Thoracic aorta (tissue), 2 donors: ENCODE data around the gene ACYP1. TPM values are rescaled to one million over a fixed set of nuclear protein-coding genes. Genes with fewer than 3 reads are reported as not detected.

Source experiments
- ATAC-seq: fragments of 150-250 bp; one replicate; pipeline ENCODE4 v1.8.0; 2017; ENCODE audit warnings: low read depth; ENCODE audit not compliant: insufficient number of reproducible peaks, low FRiP score
- DNase-seq: peaks from one replicate; pipeline ENCODE4 v3.0.0-alpha.2; 2020; ENCODE audit warnings: low spot score
- H3K27ac ChIP-seq, 2 donors: fragments of 200-600 bp; sonication (generic); 1 replicate in 1 of 2; 2 replicates in 1 of 2; pipeline ENCODE4 v1.5.1; 2016; ENCODE audit warnings: mild to moderate bottlenecking in 2 of 2, moderate library complexity in 2 of 2
- H3K27me3 ChIP-seq: fragments of 200-600 bp; sonication (generic); replicated peaks from 2 replicates; pipeline ENCODE4 v1.6.0; 2016; ENCODE audit warnings: mild to moderate bottlenecking; ENCODE audit not compliant: insufficient read depth
- H3K36me3 ChIP-seq: fragments of 200-600 bp; sonication (generic); one replicate; pipeline ENCODE4 v1.5.1; 2016
- H3K4me1 ChIP-seq, 2 donors: fragments of 200-600 bp; sonication (generic); 1 replicate in 1 of 2; 2 replicates in 1 of 2; pipeline versions ENCODE4 v1.5.1 to v1.6.0; 2016; ENCODE audit warnings: low read depth in 2 of 2, mild to moderate bottlenecking in 1 of 2; ENCODE audit not compliant: control insufficient read depth in 1 of 2
- H3K4me3 ChIP-seq: fragments of 200-600 bp; sonication (generic); 2 replicates; pipeline ENCODE4 v1.5.1; 2016; ENCODE audit warnings: mild to moderate bottlenecking
- H3K9me3 ChIP-seq: fragments of 200-600 bp; sonication (generic); 2 replicates; pipeline ENCODE4 v1.5.1; 2016
- total RNA-seq, 2 donors: library from RNA; depleted of rRNA; stranded (reverse); fragments of >200 nt; gene quantifications; one replicate each; pipeline versions ENCODE4 v1.1.0 to v1.2.3, GENCODE V29; 2016
- TF ChIP-seq, protein P1 (sequence below): fragments of 200-600 bp; sonication (generic); IDR thresholded peaks from one replicate; pipeline ENCODE4 v1.5.1; 2019; ENCODE audit warnings: antibody characterized with exemption

ACYP1 gene
- total RNA-seq, 2 donors from 2014 or later: 4.9 to 6.8 TPM

DNA sequence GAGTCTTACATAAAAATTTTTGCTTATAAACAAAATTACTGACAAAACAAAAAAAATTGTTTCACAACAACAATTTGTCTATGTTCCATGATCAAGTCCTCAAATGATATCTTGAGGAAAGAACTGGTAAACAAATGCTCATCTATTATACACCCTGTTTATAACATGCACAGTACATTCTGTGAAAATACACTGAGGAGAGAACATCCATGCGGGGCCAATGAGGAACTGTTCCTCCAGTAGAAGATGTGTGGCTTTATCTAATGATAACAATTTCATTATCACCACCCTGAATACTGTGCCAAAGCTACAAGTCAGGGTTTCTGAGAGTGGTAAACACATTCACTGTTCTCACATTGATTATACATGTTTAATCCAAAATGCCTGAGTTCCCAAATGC, 23.3 kb downstream of the ACYP1 start:
- H3K4me1 ChIP-seq: peaks cover 0 to 12% of the 10 kb centered on the region in 2 donors
- no peaks in the 10 kb centered on the region for H3K27me3 ChIP-seq
- H3K36me3 ChIP-seq: peaks cover 24% of the 10 kb centered on the region
- TF ChIP-seq, protein P1, sequence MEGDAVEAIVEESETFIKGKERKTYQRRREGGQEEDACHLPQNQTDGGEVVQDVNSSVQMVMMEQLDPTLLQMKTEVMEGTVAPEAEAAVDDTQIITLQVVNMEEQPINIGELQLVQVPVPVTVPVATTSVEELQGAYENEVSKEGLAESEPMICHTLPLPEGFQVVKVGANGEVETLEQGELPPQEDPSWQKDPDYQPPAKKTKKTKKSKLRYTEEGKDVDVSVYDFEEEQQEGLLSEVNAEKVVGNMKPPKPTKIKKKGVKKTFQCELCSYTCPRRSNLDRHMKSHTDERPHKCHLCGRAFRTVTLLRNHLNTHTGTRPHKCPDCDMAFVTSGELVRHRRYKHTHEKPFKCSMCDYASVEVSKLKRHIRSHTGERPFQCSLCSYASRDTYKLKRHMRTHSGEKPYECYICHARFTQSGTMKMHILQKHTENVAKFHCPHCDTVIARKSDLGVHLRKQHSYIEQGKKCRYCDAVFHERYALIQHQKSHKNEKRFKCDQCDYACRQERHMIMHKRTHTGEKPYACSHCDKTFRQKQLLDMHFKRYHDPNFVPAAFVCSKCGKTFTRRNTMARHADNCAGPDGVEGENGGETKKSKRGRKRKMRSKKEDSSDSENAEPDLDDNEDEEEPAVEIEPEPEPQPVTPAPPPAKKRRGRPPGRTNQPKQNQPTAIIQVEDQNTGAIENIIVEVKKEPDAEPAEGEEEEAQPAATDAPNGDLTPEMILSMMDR: no peak
- H3K4me3 ChIP-seq: no peak overlapping the region
- DNase-seq (no peak), ATAC-seq (no peak)
- H3K9me3 ChIP-seq: no peaks in the 10 kb centered on the region
- no peak overlapping the region for H3K27ac ChIP-seq

DNA sequence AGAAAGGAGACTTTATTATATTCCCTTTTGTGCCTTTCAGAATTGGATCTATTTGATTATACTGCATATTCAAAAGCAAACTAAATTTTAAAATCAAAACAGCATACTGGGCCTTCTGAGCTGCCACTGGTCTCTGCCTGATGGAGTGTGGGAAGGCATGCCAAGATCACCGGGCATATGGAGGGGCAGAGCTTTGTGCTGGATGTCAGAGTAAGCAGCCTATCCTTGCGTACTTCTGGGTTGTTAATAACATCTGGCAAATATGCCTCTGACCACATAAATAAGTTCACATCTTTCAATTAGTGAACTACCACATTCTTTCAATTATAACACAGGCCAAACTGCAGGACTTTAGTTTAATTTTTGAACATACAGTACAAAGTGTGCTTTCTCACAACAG, 30.9 kb downstream of the ACYP1 start:
- TF ChIP-seq, protein P1: no peak

DNA sequence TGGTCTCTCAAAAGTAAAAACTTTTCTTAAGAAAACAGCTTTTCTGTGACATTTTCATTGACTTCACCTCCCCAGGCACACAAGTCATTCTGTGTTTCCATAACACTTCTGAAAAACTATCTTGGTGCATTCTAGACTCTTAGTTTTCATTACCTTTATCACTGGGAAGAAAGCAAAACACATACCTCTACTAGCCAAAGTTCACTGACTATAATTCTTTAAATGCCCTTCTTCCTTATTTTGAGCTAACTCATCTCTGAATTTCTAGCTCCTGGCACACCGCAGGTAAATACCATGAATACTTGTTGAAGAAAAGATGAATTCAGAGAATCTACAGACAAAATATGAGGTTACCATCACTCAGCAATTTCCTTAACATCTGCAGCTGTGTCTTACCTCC, 33.7 kb downstream of the ACYP1 start:
- no peaks in the 10 kb centered on the region for H3K27me3 ChIP-seq
- no peaks in the 10 kb centered on the region for H3K9me3 ChIP-seq
- ATAC-seq (no peak), DNase-seq (no peak)
- H3K27ac ChIP-seq: no peak overlapping the region
- H3K36me3 ChIP-seq: peaks cover 16% of the 10 kb centered on the region
- no peak overlapping the region for H3K4me3 ChIP-seq
- no peaks in the 10 kb centered on the region for H3K4me1 ChIP-seq
- TF ChIP-seq, protein P1: no peak

More for the DNA sequence above, 30.9 kb downstream of the ACYP1 start:
- DNase-seq (no peak), ATAC-seq (no peak)
- Histone ChIP-seq H3K9me3 (no peaks in the 10 kb centered on the region), H3K27me3 (no peaks in the 10 kb centered on the region), H3K36me3 (peaks cover 15% of the 10 kb centered on the region), H3K4me1 (no peaks in the 10 kb centered on the region), H3K27ac (no peak overlapping the region), H3K4me3 (no peak overlapping the region)

DNA sequence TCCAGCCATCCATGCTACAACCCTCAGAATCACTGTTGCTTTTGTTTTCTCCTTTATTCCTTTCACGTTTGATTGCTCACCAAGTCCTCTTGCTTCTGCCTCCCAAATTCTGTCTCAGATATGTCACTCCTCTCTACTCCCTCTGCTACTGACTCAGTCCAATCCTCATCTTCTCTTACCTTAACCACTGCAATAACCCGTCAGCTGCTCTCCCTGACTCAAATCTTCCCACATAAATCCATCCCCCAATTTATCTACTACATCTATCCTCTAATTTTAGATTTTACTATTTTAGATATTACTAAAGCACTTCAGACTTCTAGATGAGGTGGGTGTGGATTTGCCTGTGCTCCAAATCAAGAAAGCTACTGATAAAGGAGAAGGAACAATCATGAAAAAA, 37.9 kb downstream of the ACYP1 start:
- Histone ChIP-seq H3K9me3 (no peaks in the 10 kb centered on the region), H3K27me3 (no peaks in the 10 kb centered on the region), H3K36me3 (peaks cover 18% of the 10 kb centered on the region), H3K4me3 (no peak overlapping the region), H3K27ac (no peak overlapping the region), H3K4me1 (no peaks in the 10 kb centered on the region)
- ATAC-seq: no peak
- DNase-seq: no peak
- TF ChIP-seq, protein P1: no peak

DNA sequence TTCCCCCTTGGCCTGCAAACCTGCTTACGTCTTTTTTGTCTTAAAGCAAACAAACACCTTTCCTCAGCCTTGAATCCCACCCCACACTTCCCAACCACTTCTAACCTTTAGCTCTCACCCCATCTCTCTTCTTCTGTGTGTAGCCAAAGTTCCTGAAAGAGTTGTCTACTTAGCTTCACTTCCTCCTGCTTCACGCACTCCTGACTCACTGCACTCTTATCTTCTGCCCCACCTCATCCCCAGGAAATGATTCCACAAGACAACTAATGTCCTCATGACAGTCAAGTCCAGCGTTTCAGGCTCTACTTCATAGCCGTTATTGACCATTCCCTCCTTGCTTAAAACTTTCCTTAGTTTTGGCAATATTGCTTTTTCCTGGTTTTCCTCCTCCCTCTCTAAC, 38.7 kb downstream of the ACYP1 start:
- Histone ChIP-seq H3K4me3 (no peak overlapping the region), H3K4me1 (no peaks in the 10 kb centered on the region), H3K27ac (no peak overlapping the region), H3K36me3 (peaks cover 23% of the 10 kb centered on the region), H3K27me3 (no peaks in the 10 kb centered on the region), H3K9me3 (no peaks in the 10 kb centered on the region)
- DNase-seq (no peak), ATAC-seq (no peak)
- TF ChIP-seq, protein P1: no peak
